Measurements from ENCODE around the gene ABCB6.

Gene ABCB6

GRCh38 chr2:219182331-219183150 is 36.2 kb downstream of the ABCB6 start:
- DNase-seq: no peak

DNA sequence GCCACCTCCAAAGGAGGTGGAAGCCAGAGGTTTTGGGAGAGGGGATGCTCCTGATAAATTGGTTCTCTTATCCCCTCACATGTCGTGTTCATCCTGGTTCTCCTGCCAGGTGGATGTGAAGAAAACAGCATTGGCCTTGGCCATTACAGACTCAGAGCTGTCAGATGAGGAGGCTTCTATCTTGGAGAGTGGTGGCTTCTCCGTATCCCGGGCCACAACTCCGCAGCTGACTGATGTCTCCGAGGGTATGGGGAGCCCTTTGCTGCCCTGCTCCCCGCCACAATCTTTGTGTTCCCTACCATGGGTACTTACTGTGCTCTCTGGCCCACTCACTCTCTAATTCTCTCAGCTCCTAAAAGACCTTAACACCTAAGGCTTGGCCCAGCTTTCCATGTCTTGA is 37.2 kb downstream of the ABCB6 start:
- DNase-seq: no peak

DNA sequence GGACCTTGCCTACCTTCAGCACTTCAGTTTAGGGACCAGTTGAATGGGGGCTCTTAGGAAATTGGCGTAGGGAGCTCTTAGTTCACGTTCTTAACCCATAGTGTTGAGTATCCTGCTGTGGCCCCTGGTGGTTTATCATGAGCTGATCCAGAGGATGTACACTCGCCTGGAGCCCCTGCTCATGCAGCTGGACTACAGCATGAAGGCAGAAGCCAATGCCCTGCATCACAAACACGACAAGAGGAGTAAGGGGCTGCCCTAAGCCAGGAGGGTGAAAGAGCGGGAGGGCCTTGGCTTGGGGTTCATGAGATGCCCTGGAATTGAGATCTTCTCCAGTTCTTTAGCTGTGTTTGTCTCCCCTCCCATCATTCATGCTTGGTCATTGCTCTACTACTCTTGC is 37.8 kb downstream of the ABCB6 start:
- DNase-seq: no peak

- DNase-seq: no peak
Measured at GRCh38 chr2:219179601-219180465, 38.9 kb downstream of the ABCB6 start.

DNA sequence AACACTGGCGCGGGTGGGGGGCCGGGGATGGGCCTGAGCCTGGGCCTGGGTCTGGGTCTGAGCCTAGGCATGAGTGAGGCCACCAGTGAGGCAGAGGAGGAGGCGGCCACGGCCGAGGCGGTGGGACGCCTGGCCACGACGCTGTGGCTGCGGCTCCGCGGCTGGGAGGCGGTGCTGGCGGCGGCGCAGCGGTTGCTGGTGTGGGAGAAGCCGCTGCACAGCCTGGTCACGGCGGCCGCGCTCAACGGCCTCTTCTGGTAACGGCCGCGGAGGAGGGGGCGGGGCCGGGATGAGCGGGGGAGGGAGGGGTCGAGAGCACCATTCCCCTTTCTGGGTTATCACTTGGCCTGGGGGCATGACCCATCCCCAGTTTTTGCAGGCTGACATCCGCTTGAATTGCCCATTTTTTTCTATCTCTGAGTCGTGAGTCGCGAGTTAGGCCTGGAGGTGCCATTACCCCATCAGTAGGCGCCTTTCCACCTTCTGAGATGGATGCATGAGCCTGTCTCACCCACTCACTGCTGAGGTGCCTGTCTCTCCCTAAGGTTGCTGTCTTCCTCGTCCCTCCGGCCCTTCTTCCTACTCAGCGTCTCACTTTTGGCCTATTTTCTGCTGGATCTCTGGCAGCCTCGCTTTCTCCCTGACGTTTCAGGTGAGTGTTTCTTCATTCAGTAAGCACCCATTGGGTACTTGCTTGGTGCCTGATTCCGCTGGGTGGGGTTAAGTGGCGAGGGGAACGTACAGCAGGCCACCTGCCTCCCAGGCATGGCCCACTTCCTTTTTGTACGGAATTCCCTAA is 40.2 kb downstream of the ABCB6 start:
- DNase-seq: no peak

GRCh38 chr2:219177552-219178376 is 41.0 kb downstream of the ABCB6 start, which contains the start of gene RETREG2:
Gene RETREG2, plus strand, starts transcription at chr2:219178275. Its CDS starts 78 bp downstream, at chr2:219178353.
- peak; percentile 86 for DNase-seq

DNA sequence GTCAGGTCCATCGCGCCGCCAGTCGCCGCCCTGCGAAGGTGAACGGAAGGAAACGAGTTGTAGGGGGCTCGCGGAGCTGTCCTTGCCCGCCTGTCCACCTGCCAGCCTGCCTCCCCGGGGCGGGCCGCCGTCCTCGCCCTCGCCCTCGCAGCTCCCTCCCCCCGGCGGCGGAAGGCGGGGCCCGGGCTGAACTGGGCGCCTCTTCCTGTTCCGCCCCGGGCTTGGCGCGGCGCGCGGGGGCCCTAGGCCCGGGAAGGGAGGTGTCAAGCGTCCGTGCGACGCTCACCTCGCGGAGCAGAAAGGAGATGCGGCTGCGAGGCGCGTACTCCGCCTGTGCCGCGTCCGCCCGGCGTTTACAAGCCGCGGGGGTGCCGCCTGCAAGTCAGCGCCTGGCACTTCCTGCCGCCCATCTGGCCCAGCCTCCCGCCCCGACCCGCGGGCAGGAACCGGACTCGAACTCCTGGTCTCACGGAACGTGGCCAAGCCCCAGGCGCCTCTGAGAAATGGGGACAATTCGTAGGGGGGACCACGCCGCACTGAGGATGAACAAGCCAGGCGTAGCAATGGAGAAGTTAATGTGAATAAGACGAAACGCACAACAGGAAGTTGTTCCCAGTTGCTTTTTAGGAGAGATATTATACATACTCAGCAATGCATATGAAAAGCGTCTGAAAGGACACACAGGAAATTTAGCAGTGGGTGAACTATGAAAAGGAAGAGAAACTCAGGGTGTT is 41.8 kb downstream of the ABCB6 start, which contains the start of gene CNPPD1:
CNPPD1 (minus strand) TSS at position 108 of the 734 bp plus-strand sequence; CDS start at position 11, 97 bp downstream.
- peak; percentile 84 for DNase-seq

DNA sequence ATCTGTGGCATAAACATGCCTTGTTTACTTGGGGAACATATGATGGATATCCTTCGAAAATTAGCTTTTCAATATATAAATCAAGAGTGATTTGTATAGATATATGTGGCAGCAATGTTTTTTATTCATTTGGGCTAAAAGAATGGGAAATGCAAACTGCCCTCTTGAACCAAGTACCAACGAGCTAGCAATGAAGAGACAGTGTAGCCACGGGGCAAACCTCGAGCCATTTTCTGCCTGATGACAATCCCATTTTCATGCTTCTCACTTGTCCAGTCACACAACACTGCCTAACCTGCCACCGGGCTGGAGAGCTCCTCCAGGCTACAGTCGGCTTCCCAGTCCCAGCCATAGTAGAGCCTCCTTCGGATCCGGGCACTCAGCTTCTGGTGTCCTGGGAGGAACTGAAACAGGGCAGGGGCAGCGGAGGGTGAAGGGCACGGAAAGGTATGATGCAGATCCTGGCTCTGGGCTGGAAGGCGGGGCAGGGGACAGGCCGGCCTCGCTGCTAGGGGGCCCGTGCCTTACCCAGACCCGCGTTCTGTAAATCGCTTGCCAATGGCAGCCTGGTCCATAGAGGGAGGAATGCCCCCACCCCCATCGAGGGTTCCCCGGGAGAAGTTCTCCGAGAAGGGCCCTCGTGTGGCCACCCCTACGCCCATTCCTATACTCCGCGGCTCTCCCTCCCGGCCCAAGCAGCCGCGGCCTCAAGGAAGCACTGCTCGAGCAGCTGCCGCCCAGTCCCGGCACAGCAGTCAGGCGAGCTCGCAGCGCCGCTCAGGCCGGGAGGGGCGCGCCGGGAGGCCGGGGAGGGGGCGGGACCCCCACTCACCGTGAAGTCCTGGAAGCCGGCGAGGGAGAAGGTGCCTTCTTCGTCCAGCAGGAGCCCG is 42.6 kb downstream of the ABCB6 start:
- DNase-seq: peak; percentile 71

DNA sequence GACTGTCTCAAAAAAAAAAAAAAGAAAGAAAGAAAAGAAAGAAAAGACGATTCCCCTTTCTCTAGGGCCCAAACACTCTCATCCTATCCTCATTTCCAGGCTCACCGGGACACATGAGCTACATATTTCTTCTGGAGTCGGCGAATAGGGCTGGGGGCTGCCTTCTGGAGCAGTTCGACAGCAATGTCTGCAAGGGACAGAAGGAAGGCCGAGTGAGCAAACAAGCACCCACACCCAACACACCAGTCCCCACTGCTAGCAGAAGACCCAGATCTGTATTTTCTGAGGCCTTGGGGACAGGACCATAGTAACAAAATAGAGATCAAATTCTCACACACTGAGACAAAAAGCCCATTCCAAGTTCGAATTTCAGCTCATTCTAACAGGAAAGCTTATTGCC is 43.3 kb downstream of the ABCB6 start:
- no peak for DNase-seq

DNA sequence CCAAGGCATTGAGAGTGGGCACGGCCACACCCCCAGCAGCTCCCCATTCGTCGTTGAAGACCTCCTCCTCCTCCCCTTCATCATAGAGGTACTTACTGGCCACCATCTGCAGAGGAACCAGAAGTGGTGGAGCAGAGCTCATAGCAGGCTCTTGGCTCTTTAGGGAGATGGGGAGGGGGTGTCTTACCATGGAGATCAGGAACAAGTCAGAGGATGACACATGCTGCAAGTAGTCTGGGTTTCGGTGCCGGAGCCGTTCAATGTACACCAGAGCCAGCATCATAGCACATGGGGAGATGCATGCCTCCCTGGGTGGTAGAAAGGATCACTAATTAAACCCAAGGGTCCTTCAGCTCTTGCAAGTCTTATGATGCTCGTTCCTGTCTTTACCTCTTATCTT is 44.0 kb downstream of the ABCB6 start:
- no peak for DNase-seq

GRCh38 chr2:219174146-219174545 is 44.6 kb downstream of the ABCB6 start:
- DNase-seq: no peak

DNA sequence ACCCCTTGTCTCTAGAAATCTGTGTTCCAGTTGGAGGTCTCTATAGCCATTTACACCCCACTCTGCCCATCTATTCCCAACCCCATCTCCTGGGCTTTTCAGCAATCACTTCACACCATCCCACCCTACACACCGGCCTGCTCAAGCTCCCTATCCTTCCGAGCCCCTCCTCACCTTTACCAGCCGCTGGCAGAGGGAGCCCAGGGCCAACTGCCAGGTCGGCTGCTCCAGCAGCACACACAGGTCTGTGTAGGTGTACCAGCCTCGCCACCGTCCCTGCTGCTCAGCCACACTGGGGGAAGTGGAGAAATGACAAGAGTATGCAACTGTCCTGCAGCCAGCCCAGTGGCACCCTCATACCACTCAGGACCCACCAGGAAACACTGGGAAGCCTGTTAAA is 45.6 kb downstream of the ABCB6 start:
- no peak for DNase-seq

GRCh38 chr2:219172231-219173154 is 46.3 kb downstream of the ABCB6 start:
- no peak for DNase-seq

- peak; percentile 11 for DNase-seq
Measured at GRCh38 chr2:219171231-219171651, 47.5 kb downstream of the ABCB6 start.

GRCh38 chr2:219169930-219170654 is 48.7 kb downstream of the ABCB6 start, which contains the start of gene SLC23A3:
Gene SLC23A3, minus strand, starts transcription at chr2:219170029. Its CDS starts 45 bp downstream, at chr2:219169984.
- DNase-seq: no peak

GRCh38 chr2:219168932-219169331 is 49.8 kb downstream of the ABCB6 start:
- no peak for DNase-seq

DNA sequence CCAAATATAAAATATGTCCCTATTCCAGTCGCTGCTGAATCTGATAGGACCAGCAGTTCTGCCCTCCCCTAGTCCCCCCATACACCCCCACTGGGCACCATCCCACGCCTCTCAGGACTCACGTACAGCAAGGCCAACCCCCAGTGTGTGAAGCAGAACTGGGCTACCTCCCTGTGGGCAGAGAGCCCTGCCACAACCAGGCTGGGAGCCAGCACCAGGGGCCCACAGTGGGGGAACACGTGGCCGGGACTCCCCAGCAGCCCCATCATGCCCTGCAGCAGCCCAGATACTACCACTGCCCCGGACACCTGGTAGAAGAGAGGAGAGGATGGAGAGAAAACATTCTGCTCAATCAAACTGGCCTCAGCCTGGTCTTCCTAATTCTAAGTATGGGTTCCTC is 50.2 kb downstream of the ABCB6 start:
- no peak for DNase-seq

DNA sequence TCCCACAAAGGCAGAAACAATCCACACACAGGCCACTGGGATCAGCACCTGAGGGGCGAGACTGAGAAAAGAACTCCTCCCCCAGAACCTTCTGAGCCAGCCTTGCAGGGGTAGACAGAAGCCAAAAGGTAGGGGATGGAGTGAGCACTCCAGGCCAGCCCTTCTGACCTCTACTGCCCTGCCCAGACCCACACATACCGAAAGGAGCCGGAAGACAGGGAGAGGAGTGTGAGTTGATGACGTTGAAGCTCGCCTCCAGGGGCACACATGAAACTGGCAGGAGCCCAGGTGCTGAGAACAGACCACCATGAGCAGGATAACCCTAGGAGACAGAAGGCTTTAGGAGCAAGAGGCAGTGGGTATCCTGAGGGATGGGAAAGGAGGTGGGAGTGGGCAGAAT is 50.8 kb downstream of the ABCB6 start:
- no peak for DNase-seq
